Measurements from ENCODE around the gene CCDC38.

Gene CCDC38

DNA sequence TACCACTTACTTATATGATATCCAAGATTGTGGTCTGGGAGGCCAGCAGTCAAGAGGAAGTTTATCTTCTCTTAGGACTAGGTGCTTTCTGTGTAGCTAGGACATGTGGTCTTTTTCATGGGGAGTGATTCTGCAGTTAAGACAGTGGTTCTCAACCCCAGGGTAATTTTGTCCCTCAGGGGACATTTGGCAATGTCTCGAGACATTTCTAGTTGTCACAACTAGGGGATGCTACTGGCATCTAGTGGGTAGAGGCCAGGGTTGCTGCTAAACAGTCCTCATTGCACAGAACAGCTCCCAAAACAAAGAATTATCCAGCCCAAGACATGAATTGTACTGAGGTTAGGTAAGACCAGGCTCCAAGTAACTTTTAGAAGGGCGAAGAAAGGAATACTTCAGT, 20.7 kb upstream of the CCDC38 start:
- H3K36me3 ChIP-seq = no peaks in the 10 kb centered on the region
- no peak overlapping the region for H3K4me3 ChIP-seq
- no peaks in the 10 kb centered on the region for H3K9me3 ChIP-seq
- H4K20me1 ChIP-seq = no peaks in the 10 kb centered on the region
- H3K4me2 ChIP-seq = no peak overlapping the region
- no peak overlapping the region for H3K27ac ChIP-seq
- 0 out of 2 replicates have a peak, but pooled peaks cover 5% of the 10 kb centered on the region for H3K4me1 ChIP-seq
- no peak overlapping the region for H3K9ac ChIP-seq
- no peaks in the 10 kb centered on the region for H3K27me3 ChIP-seq
- TF ChIP-seq Cebpa-rat (IDR thresholded peaks at IDR 0.05) = no peak

DNA sequence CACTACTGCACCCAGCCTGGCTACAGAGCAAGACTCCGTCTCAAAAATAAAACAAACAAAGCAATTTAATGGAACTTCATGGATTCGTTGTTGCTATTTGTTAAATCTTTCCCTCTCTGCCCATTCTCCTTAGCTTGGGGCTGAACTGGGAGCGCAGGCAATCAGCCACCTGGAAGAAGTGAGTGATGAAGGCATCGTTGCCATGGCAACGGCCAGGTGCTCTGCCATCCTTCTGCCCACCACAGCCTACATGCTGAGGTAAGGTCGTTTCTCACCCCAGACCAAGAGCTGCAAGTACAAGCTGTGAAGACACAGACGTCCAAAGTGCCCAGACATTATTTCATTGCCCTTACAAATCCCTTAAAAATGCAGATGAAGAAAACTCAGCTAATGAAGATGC, 19.8 kb upstream of the CCDC38 start:
- Histone ChIP-seq H3K36me3 (no peaks in the 10 kb centered on the region), H3K27ac (no peak overlapping the region), H4K20me1 (no peaks in the 10 kb centered on the region), H3K9ac (no peak overlapping the region), H3K27me3 (no peaks in the 10 kb centered on the region), H3K4me2 (no peak overlapping the region), H3K9me3 (no peaks in the 10 kb centered on the region), H3K4me3 (no peak overlapping the region), H3K4me1 (0 out of 2 replicates have a peak, but pooled peaks cover 5% of the 10 kb centered on the region)
- TF ChIP-seq Cebpa-rat (IDR thresholded peaks at IDR 0.05) = no peak

- Histone ChIP-seq H3K27ac (no peak overlapping the region), H3K9ac (no peak overlapping the region), H3K4me1 (0 out of 2 replicates have a peak, but pooled peaks cover 5% of the 10 kb centered on the region), H4K20me1 (no peaks in the 10 kb centered on the region), H3K36me3 (no peaks in the 10 kb centered on the region), H3K4me2 (no peak overlapping the region), H3K27me3 (no peaks in the 10 kb centered on the region), H3K9me3 (no peaks in the 10 kb centered on the region), H3K4me3 (no peak overlapping the region)
- no peak for TF ChIP-seq Cebpa-rat (IDR thresholded peaks at IDR 0.05)
Measured at GRCh38 chr12:95960241-95960640, 17.8 kb upstream of the CCDC38 start.

DNA sequence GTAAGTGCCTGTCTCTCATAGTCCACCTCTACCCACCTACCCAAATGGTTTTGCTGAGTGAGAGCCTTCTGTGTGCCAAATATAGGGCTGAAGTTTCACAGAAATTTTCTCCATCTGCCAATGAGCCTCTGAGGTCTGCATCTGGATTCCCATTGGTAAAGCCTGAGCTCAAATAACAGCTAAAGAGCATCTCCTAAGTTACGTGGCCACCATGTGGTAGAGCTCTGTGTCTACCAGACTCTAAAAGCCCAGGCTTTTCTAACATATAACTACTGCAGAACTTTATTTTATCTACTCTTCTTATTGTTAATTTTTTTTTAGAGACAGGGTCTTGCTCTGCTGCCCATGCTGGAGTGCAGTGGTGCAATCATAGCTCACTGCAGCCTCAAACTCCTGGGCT, 16.7 kb upstream of the CCDC38 start:
- Histone ChIP-seq H3K27ac (no peak overlapping the region), H3K9me3 (no peaks in the 10 kb centered on the region), H4K20me1 (no peaks in the 10 kb centered on the region), H3K27me3 (no peaks in the 10 kb centered on the region), H3K4me1 (0 out of 2 replicates have a peak, but pooled peaks cover 5% of the 10 kb centered on the region), H3K36me3 (no peaks in the 10 kb centered on the region), H3K4me3 (no peak overlapping the region), H3K4me2 (no peak overlapping the region), H3K9ac (no peak overlapping the region)
- TF ChIP-seq Cebpa-rat (IDR thresholded peaks at IDR 0.05) = no peak

- Histone ChIP-seq H3K4me2 (no peak overlapping the region), H3K27ac (no peak overlapping the region), H3K4me3 (no peak overlapping the region), H4K20me1 (no peaks in the 10 kb centered on the region), H3K27me3 (no peaks in the 10 kb centered on the region), H3K4me1 (no peaks in the 10 kb centered on the region), H3K9me3 (no peaks in the 10 kb centered on the region), H3K9ac (no peak overlapping the region), H3K36me3 (no peaks in the 10 kb centered on the region)
- TF ChIP-seq Cebpa-rat (IDR thresholded peaks at IDR 0.05) = no peak
Measured at GRCh38 chr12:95956557-95957145, 14.2 kb upstream of the CCDC38 start.

DNA sequence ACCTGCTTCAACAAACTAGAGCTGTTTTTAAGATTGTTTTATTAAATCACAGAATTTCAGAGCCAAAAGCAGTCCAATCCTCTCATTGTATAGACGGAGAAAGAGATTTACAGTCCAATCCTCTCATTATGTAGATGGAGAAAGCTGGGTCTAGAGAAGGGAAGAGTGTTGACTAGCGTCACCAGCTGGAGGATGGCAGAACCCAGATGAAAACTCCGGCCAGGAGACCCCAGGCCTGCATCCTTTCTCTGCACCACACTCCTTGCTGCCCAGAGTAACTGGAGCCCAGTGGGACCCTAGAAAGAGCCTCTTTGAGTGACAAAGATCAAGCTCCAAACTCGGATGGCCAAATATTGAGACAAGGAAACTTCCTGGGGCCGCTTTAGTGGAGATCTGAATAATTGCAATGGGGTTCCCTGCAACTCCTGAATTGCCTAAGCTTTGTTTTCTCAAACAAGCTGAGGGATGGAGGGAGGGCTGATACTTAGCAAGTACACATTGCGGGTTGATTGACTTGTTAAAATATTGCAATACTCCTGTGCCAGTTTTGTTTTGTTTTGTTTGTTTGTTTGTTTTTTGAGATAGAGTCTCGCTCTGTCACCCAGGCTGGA, 13.2 kb upstream of the CCDC38 start:
- Histone ChIP-seq H3K27ac (no peak overlapping the region), H3K27me3 (no peaks in the 10 kb centered on the region), H3K4me2 (no peak overlapping the region), H3K36me3 (no peaks in the 10 kb centered on the region), H4K20me1 (no peaks in the 10 kb centered on the region), H3K4me1 (no peaks in the 10 kb centered on the region), H3K4me3 (no peak overlapping the region), H3K9ac (no peak overlapping the region), H3K9me3 (no peaks in the 10 kb centered on the region)
- no peak for TF ChIP-seq Cebpa-rat (IDR thresholded peaks at IDR 0.05)

- Histone ChIP-seq H3K4me1 (no peaks in the 10 kb centered on the region), H3K4me2 (no peak overlapping the region), H3K4me3 (no peak overlapping the region), H3K9me3 (no peaks in the 10 kb centered on the region), H3K27ac (no peak overlapping the region), H3K9ac (no peak overlapping the region), H3K36me3 (no peaks in the 10 kb centered on the region), H4K20me1 (no peaks in the 10 kb centered on the region), H3K27me3 (no peaks in the 10 kb centered on the region)
- TF ChIP-seq Cebpa-rat (IDR thresholded peaks at IDR 0.05) = no peak
Measured at GRCh38 chr12:95953000-95953399, 10.6 kb upstream of the CCDC38 start.

DNA sequence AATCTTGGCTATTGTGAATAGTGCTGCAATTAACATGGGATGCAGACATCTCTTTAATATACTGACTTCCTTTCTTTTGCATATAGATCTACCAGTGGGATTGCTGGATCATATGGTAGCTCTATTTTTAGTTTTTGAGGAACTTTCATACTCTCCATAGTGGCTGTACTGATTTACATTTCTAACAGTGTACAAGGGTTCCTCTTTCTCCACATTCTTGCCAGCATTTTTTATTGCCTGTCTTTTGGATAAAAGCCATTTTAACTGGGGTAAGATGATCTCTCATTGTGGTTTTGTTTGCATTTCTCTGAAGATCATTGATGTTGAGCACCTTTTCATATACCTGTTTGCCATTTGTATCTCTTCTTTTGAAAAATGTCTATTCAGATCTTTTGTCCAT, 9.1 kb upstream of the CCDC38 start:
- Histone ChIP-seq H3K27me3 (no peaks in the 10 kb centered on the region), H3K4me1 (no peaks in the 10 kb centered on the region), H3K9ac (no peak overlapping the region), H4K20me1 (no peaks in the 10 kb centered on the region), H3K4me3 (no peak overlapping the region), H3K4me2 (no peak overlapping the region), H3K27ac (no peak overlapping the region), H3K36me3 (no peaks in the 10 kb centered on the region), H3K9me3 (no peaks in the 10 kb centered on the region)
- TF ChIP-seq Cebpa-rat (IDR thresholded peaks at IDR 0.05) = no peak

DNA sequence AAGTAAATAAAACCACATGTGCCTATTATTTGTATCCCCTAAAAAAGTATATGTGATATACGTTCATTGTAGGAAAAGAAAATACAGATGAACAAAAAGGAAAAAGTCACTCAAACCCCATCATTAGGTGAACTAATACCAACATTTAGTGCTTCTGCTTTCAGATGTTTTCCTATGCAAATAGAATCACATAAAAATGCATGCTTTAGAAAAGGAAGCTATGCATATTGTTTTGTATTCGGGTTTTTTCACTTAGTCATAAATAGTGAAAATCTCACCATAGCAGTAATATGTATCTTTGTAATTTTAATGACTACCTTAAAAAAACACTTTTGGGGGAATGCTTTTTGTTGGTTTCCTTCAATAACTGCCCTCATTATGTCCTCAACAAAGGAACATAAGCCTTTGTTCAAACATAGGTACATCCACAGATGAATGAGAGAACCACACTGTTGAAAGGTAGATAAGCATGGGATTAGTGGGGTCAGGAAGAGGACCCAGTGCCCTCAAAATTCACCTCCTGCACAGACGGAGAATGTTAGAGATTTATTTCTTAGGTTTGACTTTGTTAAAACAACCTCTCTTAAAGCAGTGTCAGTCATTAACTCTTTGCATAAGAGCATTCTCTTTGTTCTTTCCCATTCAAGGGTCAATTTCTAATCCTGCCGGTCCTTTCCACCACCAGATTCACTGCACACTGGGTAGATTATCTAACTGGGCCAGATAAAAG, 7.2 kb upstream of the CCDC38 start:
- no peaks in the 10 kb centered on the region for H4K20me1 ChIP-seq
- no peak overlapping the region for H3K27ac ChIP-seq
- no peaks in the 10 kb centered on the region for H3K9me3 ChIP-seq
- H3K4me1 ChIP-seq = no peaks in the 10 kb centered on the region
- TF ChIP-seq Cebpa-rat (IDR thresholded peaks at IDR 0.05) = no peak
- H3K9ac ChIP-seq = no peak overlapping the region
- H3K4me2 ChIP-seq = no peak overlapping the region
- H3K36me3 ChIP-seq = no peaks in the 10 kb centered on the region
- H3K4me3 ChIP-seq = no peak overlapping the region
- no peaks in the 10 kb centered on the region for H3K27me3 ChIP-seq

GRCh38 chr12:95944108-95944704, 1.8 kb upstream of the CCDC38 start:
- Histone ChIP-seq H3K9ac (no peak overlapping the region), H4K20me1 (no peaks in the 10 kb centered on the region), H3K4me2 (no peak overlapping the region; the same call in 1 of the 2 replicates), H3K4me1 (peaks cover 8% of the 10 kb centered on the region; the same call in 1 of the 2 replicates), H3K9me3 (no peaks in the 10 kb centered on the region), H3K36me3 (no peaks in the 10 kb centered on the region), H3K27ac (no peak overlapping the region), H3K4me3 (no peak overlapping the region), H3K27me3 (no peaks in the 10 kb centered on the region)
- TF ChIP-seq Cebpa-rat (IDR thresholded peaks at IDR 0.05) = no peak

Measured in BLaER1 (cell line).